Panc1 (cell line): ENCODE measurements around the gene COA8.

Source experiments
- CTCF ChIP-seq: fragments of 450-650 bp; IDR thresholded peaks from 2 replicates; pipeline ENCODE4 v1.5.1; 2017; ENCODE audit warnings: mild to moderate bottlenecking
- POLR2AphosphoS5 ChIP-seq: IDR thresholded peaks from 2 replicates; pipeline ENCODE4 v1.6.1; 2012; ENCODE audit warnings: mild to moderate bottlenecking, low read depth, low read length, moderate library complexity
- SIN3A ChIP-seq: IDR thresholded peaks from 2 replicates; pipeline ENCODE4 v1.6.1; 2012; ENCODE audit warnings: low read depth, mild to moderate bottlenecking, low read length, moderate library complexity, borderline replicate concordance; ENCODE audit not compliant: insufficient read depth

- TF ChIP-seq CTCF (no peak), POLR2AphosphoS5 (no peak), SIN3A (no peak)
These were observed 45.1 kb downstream of the COA8 start for GRCh38 chr14:103607822-103608221.
